Activated naive CD8-positive, alpha-beta T cell treated with anti-CD3 and anti-CD28 coated beads, Interleukin-2, amount 50 U/mL, for 24 hours (primary cell): ENCODE data around the gene PTBP1.
"Not testable (repeated sequence)": the region's sequence is repeated elsewhere in the genome, so short reads cannot be mapped to it uniquely, and the experiment has no call there.

ENCODE experiments used
- ATAC-seq: fragments of 150-1000 bp; cut with Tn5 transposase; one replicate; pipeline ENCODE4 v1.10.0; 2021
- DNase-seq: peaks from one replicate; pipeline ENCODE4 v3.0.0; 2021
- H3K27ac Mint-ChIP-seq: one replicate; pipeline ENCODE4 v1.8.0; 2021; ENCODE audit warnings: mild to moderate bottlenecking, mixed read lengths
- H3K27me3 Mint-ChIP-seq: one replicate; pipeline ENCODE4 v1.8.0; 2021; ENCODE audit warnings: mixed read lengths
- H3K36me3 Mint-ChIP-seq: one replicate; pipeline ENCODE4 v1.8.0; 2021; ENCODE audit warnings: low read depth, mixed read lengths
- H3K4me1 Mint-ChIP-seq: one replicate; pipeline ENCODE4 v1.8.0; 2021; ENCODE audit warnings: mixed read lengths
- H3K4me3 Mint-ChIP-seq: one replicate; pipeline ENCODE4 v1.8.0; 2021; ENCODE audit warnings: mild to moderate bottlenecking, moderate library complexity, mixed read lengths
- H3K9me3 Mint-ChIP-seq: one replicate; pipeline ENCODE4 v1.8.0; 2021; ENCODE audit warnings: mixed read lengths

The PTBP1 gene

GRCh38 chr19:840519-841206 lies 43.4 kb downstream of the PTBP1 start, which contains the start of gene PRTN3:
PRTN3 (plus strand) TSS chr19:840999; CDS start chr19:841009, 10 bp downstream.
- H3K9me3 Mint-ChIP-seq: no peaks in the 10 kb centered on the region
- peaks cover 34% of the 10 kb centered on the region for H3K27me3 Mint-ChIP-seq
- no peak within 1 kb of the TSS for H3K4me3 Mint-ChIP-seq
- peaks cover 3% of the 10 kb centered on the region for H3K4me1 Mint-ChIP-seq
- ATAC-seq (no peak), DNase-seq (no peak)
- no peak within 1 kb of the TSS for H3K27ac Mint-ChIP-seq
- H3K36me3 Mint-ChIP-seq: no peaks in the 10 kb centered on the region

GRCh38 chr19:842802-843179 lies 45.5 kb downstream of the PTBP1 start:
- not testable (repeated sequence) for ATAC-seq, DNase-seq, H3K36me3 Mint-ChIP-seq, H3K27ac Mint-ChIP-seq, H3K9me3 Mint-ChIP-seq, H3K4me1 Mint-ChIP-seq, H3K4me3 Mint-ChIP-seq
- peaks cover 43% of the 10 kb centered on the region for H3K27me3 Mint-ChIP-seq

GRCh38 chr19:843180-843835 lies 46.1 kb downstream of the PTBP1 start:
- Mint-ChIP-seq H3K27ac (no peak overlapping the region), H3K9me3 (no peaks in the 10 kb centered on the region), H3K4me3 (no peak overlapping the region), H3K27me3 (peaks cover 43% of the 10 kb centered on the region), H3K36me3 (no peaks in the 10 kb centered on the region), H3K4me1 (peaks cover 3% of the 10 kb centered on the region)
- DNase-seq (no peak), ATAC-seq (no peak)

- no peaks in the 10 kb centered on the region for H3K9me3 Mint-ChIP-seq
- H3K27ac Mint-ChIP-seq: no peak overlapping the region
- no peak overlapping the region for H3K4me3 Mint-ChIP-seq
- ATAC-seq (no peak), DNase-seq (no peak)
- peaks cover 3% of the 10 kb centered on the region for H3K4me1 Mint-ChIP-seq
- H3K27me3 Mint-ChIP-seq: peaks cover 46% of the 10 kb centered on the region
- H3K36me3 Mint-ChIP-seq: no peaks in the 10 kb centered on the region
Observed at GRCh38 chr19:843836-844545, 46.7 kb downstream of the PTBP1 start.

- ATAC-seq: no peak
Observed at GRCh38 chr19:844546-844971, 47.3 kb downstream of the PTBP1 start.

GRCh38 chr19:845707-846521 lies 48.7 kb downstream of the PTBP1 start:
- peaks cover 58% of the 10 kb centered on the region for H3K27me3 Mint-ChIP-seq
- ATAC-seq: no peak
- H3K4me3 Mint-ChIP-seq: no peak overlapping the region

More at GRCh38 chr19:844546-844971, 47.3 kb downstream of the PTBP1 start:
- Mint-ChIP-seq H3K27ac (no peak overlapping the region), H3K9me3 (no peaks in the 10 kb centered on the region), H3K4me1 (peaks cover 3% of the 10 kb centered on the region), H3K36me3 (no peaks in the 10 kb centered on the region), H3K27me3 (peaks cover 52% of the 10 kb centered on the region), H3K4me3 (no peak overlapping the region)
- DNase-seq: no peak

GRCh38 chr19:848386-848921 lies 51.2 kb downstream of the PTBP1 start:
- no peak for DNase-seq
- ATAC-seq: no peak
- Mint-ChIP-seq H3K4me1 (peaks cover 3% of the 10 kb centered on the region), H3K36me3 (no peaks in the 10 kb centered on the region), H3K27me3 (peaks cover 50% of the 10 kb centered on the region), H3K9me3 (no peaks in the 10 kb centered on the region), H3K4me3 (no peak overlapping the region), H3K27ac (no peak overlapping the region)

More at GRCh38 chr19:845707-846521, 48.7 kb downstream of the PTBP1 start:
- Mint-ChIP-seq H3K27ac (no peak overlapping the region), H3K9me3 (no peaks in the 10 kb centered on the region), H3K36me3 (no peaks in the 10 kb centered on the region), H3K4me1 (peaks cover 3% of the 10 kb centered on the region)
- DNase-seq: no peak

- H3K36me3 Mint-ChIP-seq, DNase-seq, H3K4me3 Mint-ChIP-seq, H3K9me3 Mint-ChIP-seq, H3K27ac Mint-ChIP-seq, H3K4me1 Mint-ChIP-seq, ATAC-seq: not testable (repeated sequence)
- H3K27me3 Mint-ChIP-seq: peaks cover 48% of the 10 kb centered on the region
Observed at GRCh38 chr19:849195-849594, 51.9 kb downstream of the PTBP1 start.

GRCh38 chr19:850221-850978 lies 53.1 kb downstream of the PTBP1 start:
- Mint-ChIP-seq H3K9me3 (no peaks in the 10 kb centered on the region), H3K4me1 (no peaks in the 10 kb centered on the region), H3K36me3 (no peaks in the 10 kb centered on the region), H3K27ac (no peak overlapping the region), H3K27me3 (peaks cover 37% of the 10 kb centered on the region), H3K4me3 (no peak overlapping the region)
- DNase-seq: no peak
- ATAC-seq: no peak

- Mint-ChIP-seq H3K4me1 (no peaks in the 10 kb centered on the region), H3K36me3 (no peaks in the 10 kb centered on the region), H3K4me3 (no peak overlapping the region), H3K27me3 (peaks cover 33% of the 10 kb centered on the region), H3K9me3 (no peaks in the 10 kb centered on the region), H3K27ac (no peak overlapping the region)
- no peak for DNase-seq
- no peak for ATAC-seq
Observed at GRCh38 chr19:850979-851335, 53.7 kb downstream of the PTBP1 start.

GRCh38 chr19:852136-853013 lies 55.1 kb downstream of the PTBP1 start, which contains the start of gene ELANE:
ELANE (plus strand) TSS chr19:852303; CDS start chr19:852329, 26 bp downstream.
- H3K9me3 Mint-ChIP-seq: no peaks in the 10 kb centered on the region
- H3K36me3 Mint-ChIP-seq: no peaks in the 10 kb centered on the region
- ATAC-seq (no peak), DNase-seq (no peak)
- H3K27me3 Mint-ChIP-seq: peaks cover 23% of the 10 kb centered on the region
- H3K4me1 Mint-ChIP-seq: no peaks in the 10 kb centered on the region
- H3K4me3 Mint-ChIP-seq: no peak within 1 kb of the TSS
- no peak within 1 kb of the TSS for H3K27ac Mint-ChIP-seq

- H3K27me3 Mint-ChIP-seq: peaks cover 22% of the 10 kb centered on the region
- no peak for DNase-seq
- no peaks in the 10 kb centered on the region for H3K36me3 Mint-ChIP-seq
- H3K4me1 Mint-ChIP-seq: no peaks in the 10 kb centered on the region
- H3K27ac Mint-ChIP-seq: no peak overlapping the region
- H3K4me3 Mint-ChIP-seq: no peak overlapping the region
- no peak for ATAC-seq
- no peaks in the 10 kb centered on the region for H3K9me3 Mint-ChIP-seq
Observed at GRCh38 chr19:853014-853585, 55.8 kb downstream of the PTBP1 start.
